GM18951 (cell line): ENCODE results near the gene LBP.
"Not testable (repeated sequence)": the region's sequence is repeated elsewhere in the genome, so short reads cannot be mapped to it uniquely, and the experiment has no call there.

Experiments
- POLR2A ChIP-seq: IDR thresholded peaks from 4 replicates; pipeline ENCODE4 v1.6.1; 2011; ENCODE audit warnings: mild to moderate bottlenecking; ENCODE audit not compliant: insufficient read length, insufficient read depth; ENCODE audit errors: extremely low read depth
- in situ Hi-C: fragments of 300-500 bp; cut with MboI; formaldehyde crosslinking; loops from one replicate; pipeline ENCODE4 v1.12.0; 2022; ENCODE audit warnings: low sequenced_read_pairs, mixed read lengths, inconsistent platforms; ENCODE audit not compliant: unreplicated experiment

LBP gene

GRCh38 chr20:38311491-38311890 lies 34.8 kb upstream of the LBP start:
- in situ Hi-C loops = no loop called here
- no peak for TF ChIP-seq POLR2A

- no peak for TF ChIP-seq POLR2A
- in situ Hi-C loops = no loop called here
Measured at GRCh38 chr20:38313676-38314075, 32.6 kb upstream of the LBP start.

- in situ Hi-C loops = not testable (repeated sequence)
Measured at GRCh38 chr20:38314350-38314749, 31.9 kb upstream of the LBP start.

GRCh38 chr20:38315290-38315966 lies 30.9 kb upstream of the LBP start:
- no peak for TF ChIP-seq POLR2A
- in situ Hi-C loops = no loop called here

GRCh38 chr20:38316341-38316740 lies 29.9 kb upstream of the LBP start:
- no peak for TF ChIP-seq POLR2A
- in situ Hi-C loops = no loop called here

- TF ChIP-seq POLR2A = no peak
- in situ Hi-C loops = no loop called here
Measured at GRCh38 chr20:38317422-38317821, 28.9 kb upstream of the LBP start.

GRCh38 chr20:38320221-38320620 lies 26.1 kb upstream of the LBP start:
- in situ Hi-C loops = no loop called here
- no peak for TF ChIP-seq POLR2A

GRCh38 chr20:38321959-38322598 lies 24.2 kb upstream of the LBP start:
- TF ChIP-seq POLR2A = no peak
- in situ Hi-C loops = no loop called here

- in situ Hi-C loops = no loop called here
- no peak for TF ChIP-seq POLR2A
Measured at GRCh38 chr20:38324159-38324558, 22.1 kb upstream of the LBP start.

- in situ Hi-C loops = no loop called here
- TF ChIP-seq POLR2A = no peak
Measured at GRCh38 chr20:38325167-38325566, 21.1 kb upstream of the LBP start.

- TF ChIP-seq POLR2A = no peak
- in situ Hi-C loops = no loop called here
Measured at GRCh38 chr20:38325905-38326304, 20.4 kb upstream of the LBP start.

GRCh38 chr20:38326309-38326708 lies 20.0 kb upstream of the LBP start:
- no peak for TF ChIP-seq POLR2A
- in situ Hi-C loops = no loop called here

GRCh38 chr20:38330638-38331037 lies 15.6 kb upstream of the LBP start:
- no peak for TF ChIP-seq POLR2A
- in situ Hi-C loops = no loop called here

GRCh38 chr20:38331245-38331644 lies 15.0 kb upstream of the LBP start:
- in situ Hi-C loops = no loop called here
- no peak for TF ChIP-seq POLR2A
